Colon (tissue), 2 donors: ENCODE data around the gene DOK3.

Experiments
- FAIRE-seq: peaks from 2 replicates; lab custom pipeline; 2012; peaks lifted over from hg19 to GRCh38; lab: Jason Lieb, UNC
- donor health status: control.
- donor health status: control.

The DOK3 gene

GRCh38 chr5:177482359-177482795 is 27.2 kb downstream of the DOK3 start:
- FAIRE-seq, result no peak

- no peak for FAIRE-seq
These were observed 29.9 kb downstream of the DOK3 start for GRCh38 chr5:177479774-177480173.

- FAIRE-seq, result no peak
These were observed 30.6 kb downstream of the DOK3 start for GRCh38 chr5:177478711-177479646.

- FAIRE-seq, result no peak
These were observed 31.7 kb downstream of the DOK3 start for GRCh38 chr5:177477701-177478477.

GRCh38 chr5:177476531-177477233 is 32.9 kb downstream of the DOK3 start:
- no peak for FAIRE-seq

- no peak for FAIRE-seq
These were observed 33.8 kb downstream of the DOK3 start for GRCh38 chr5:177475563-177476427.

- FAIRE-seq, result no peak
These were observed 34.6 kb downstream of the DOK3 start for GRCh38 chr5:177474846-177475562.

- no peak for FAIRE-seq
These were observed 35.6 kb downstream of the DOK3 start for GRCh38 chr5:177474002-177474476.

- no peak for FAIRE-seq
These were observed 36.1 kb downstream of the DOK3 start, which contains the start of gene DBN1 for GRCh38 chr5:177473443-177474001. Gene DBN1, minus strand, starts transcription at chr5:177473634. Its CDS starts 113 bp downstream, at chr5:177473521.

- FAIRE-seq, result no peak
These were observed 36.9 kb downstream of the DOK3 start for GRCh38 chr5:177472460-177473442.

GRCh38 chr5:177471610-177472356 is 37.8 kb downstream of the DOK3 start:
- FAIRE-seq, result no peak

GRCh38 chr5:177470759-177471536 is 38.7 kb downstream of the DOK3 start:
- FAIRE-seq, result no peak

GRCh38 chr5:177469750-177470525 is 39.7 kb downstream of the DOK3 start:
- FAIRE-seq, result no peak

- FAIRE-seq, result no peak
These were observed 40.7 kb downstream of the DOK3 start for GRCh38 chr5:177468685-177469628.

GRCh38 chr5:177468329-177468684 is 41.3 kb downstream of the DOK3 start:
- no peak for FAIRE-seq
